Ramos (cell line): ENCODE measurements around the gene BCL2A1.

Source experiments
- in situ Hi-C: fragments of 300-500 bp; cut with MboI; formaldehyde crosslinking; loops from one replicate; pipeline ENCODE4 v1.14.3; 2022; ENCODE audit warnings: low sequenced_read_pairs; ENCODE audit not compliant: unreplicated experiment

The BCL2A1 gene

GRCh38 chr15:79990280-79990996 is 19.4 kb upstream of the BCL2A1 start:
- in situ Hi-C loops = loop anchor here (10.0 kb wide), 1 partner anchor 606 kb away; no protein-coding TSS in a partner anchor

GRCh38 chr15:79989682-79990081 is 18.7 kb upstream of the BCL2A1 start:
- in situ Hi-C loops = loop anchor here (10.0 kb wide), 1 partner anchor 605 kb away; no protein-coding TSS in a partner anchor

- in situ Hi-C loops = no loop called here
Observed at GRCh38 chr15:79989183-79989582, 18.2 kb upstream of the BCL2A1 start.

- in situ Hi-C loops = no loop called here
Observed at GRCh38 chr15:79988448-79989117, 17.6 kb upstream of the BCL2A1 start.

- in situ Hi-C loops = no loop called here
Observed at GRCh38 chr15:79987969-79988368, 17.0 kb upstream of the BCL2A1 start.

GRCh38 chr15:79987569-79987955 is 16.6 kb upstream of the BCL2A1 start:
- in situ Hi-C loops = no loop called here

- in situ Hi-C loops = no loop called here
Observed at GRCh38 chr15:79981831-79982455, 10.9 kb upstream of the BCL2A1 start.

- in situ Hi-C loops = no loop called here
Observed at GRCh38 chr15:79978655-79979514, 7.9 kb upstream of the BCL2A1 start.

GRCh38 chr15:79978260-79978654 is 7.3 kb upstream of the BCL2A1 start:
- in situ Hi-C loops = no loop called here

- in situ Hi-C loops = no loop called here
Observed at GRCh38 chr15:79977431-79978054, 6.5 kb upstream of the BCL2A1 start.

GRCh38 chr15:79973456-79974195 is 2.6 kb upstream of the BCL2A1 start:
- in situ Hi-C loops = no loop called here

- in situ Hi-C loops = no loop called here
Observed at GRCh38 chr15:79972863-79973262, 1.9 kb upstream of the BCL2A1 start.

- in situ Hi-C loops = no loop called here
Observed at GRCh38 chr15:79970181-79970580, 815 bp downstream of the BCL2A1 start.

GRCh38 chr15:79969146-79969545 is 1.9 kb downstream of the BCL2A1 start:
- in situ Hi-C loops = no loop called here

- in situ Hi-C loops = no loop called here
Observed at GRCh38 chr15:79967298-79968182, 3.5 kb downstream of the BCL2A1 start.

GRCh38 chr15:79966634-79967297 is 4.2 kb downstream of the BCL2A1 start:
- in situ Hi-C loops = no loop called here

GRCh38 chr15:79965846-79966630 is 5.0 kb downstream of the BCL2A1 start:
- in situ Hi-C loops = no loop called here
